IPS DF 4.7 (cell line): ENCODE data around the gene NT5DC3.

Experiments used
- DNase-seq: peaks from one replicate; pipeline ENCODE4 v3.0.0-alpha.2; 2013; ENCODE audit warnings: low spot score; ENCODE audit errors: extremely low read depth

Gene NT5DC3

DNA sequence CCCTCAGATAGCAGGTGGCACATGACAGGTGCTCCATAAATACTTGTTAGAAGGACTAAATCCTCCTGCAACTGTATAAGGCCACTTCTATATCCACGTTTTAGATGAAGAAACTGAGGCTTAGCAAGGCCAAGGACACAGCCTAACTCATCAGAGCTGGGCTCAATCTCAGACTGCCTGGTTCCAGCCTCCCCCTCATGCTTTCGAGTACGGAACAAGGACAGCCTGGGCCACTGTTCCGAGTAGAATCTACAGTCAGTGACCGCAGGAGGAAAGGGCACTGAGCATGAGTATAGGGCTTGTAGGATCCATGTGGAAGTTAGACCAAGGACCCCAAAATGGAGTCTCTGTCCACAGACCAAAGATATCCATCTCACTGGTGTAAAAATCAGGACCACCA lies 84.6 kb downstream of the NT5DC3 start:
- no peak for DNase-seq

DNA sequence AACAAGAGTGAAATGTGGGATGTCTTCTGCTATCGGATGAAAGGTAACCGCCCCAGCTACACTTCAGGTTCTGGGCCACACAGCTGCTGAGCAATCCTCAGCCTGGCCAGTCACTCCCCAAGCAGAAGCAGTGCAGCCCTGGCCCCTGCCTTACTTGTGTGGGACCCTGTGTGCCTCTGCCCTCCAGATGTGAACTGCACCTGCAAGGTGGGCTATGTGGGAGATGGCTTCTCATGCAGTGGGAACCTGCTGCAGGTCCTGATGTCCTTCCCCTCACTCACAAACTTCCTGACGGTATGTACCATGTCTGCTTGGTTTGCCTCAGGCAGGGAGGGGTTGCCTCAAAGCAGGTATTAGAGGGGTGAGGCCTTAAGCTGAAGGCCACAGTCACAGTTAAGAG lies 85.6 kb downstream of the NT5DC3 start:
- DNase-seq, result no peak

DNA sequence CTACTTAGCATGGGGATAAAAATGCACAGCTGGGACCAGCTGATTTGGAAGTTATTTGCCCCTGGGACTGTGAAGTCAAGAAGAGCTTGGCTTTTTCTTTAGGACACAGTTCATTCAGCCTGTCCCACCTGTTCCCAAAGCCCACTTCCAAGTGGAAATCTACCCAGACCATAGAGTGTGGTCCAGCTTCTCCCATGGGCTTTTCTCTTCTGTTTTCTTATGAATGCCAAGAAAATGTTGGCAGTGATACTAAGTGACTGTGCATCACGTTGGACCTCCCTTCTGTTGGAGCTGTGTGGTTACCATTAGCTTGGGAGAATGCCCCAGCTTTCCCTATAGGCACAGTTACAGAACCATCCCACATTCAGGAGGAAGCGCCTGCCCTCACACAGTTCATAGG lies 89.4 kb downstream of the NT5DC3 start:
- no peak for DNase-seq

DNA sequence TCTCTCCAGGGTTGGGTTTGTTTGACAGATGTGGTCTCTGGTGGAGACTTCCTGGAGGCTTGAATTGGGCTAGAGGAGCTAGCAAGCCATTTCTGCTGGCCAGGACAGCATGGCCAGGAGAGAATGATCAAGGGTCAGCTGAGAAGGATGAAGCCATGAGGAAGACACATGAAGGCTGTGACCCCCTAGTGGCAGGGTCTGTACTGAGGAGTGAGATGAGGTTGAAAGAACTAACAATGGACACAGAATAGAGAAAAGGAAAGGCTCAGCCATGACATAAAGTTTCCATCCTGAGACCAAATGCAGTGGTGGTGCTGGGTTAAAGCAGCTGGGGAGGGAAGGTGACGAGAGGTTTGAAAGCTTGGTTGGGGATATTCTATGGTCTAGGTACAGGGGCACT lies 89.9 kb downstream of the NT5DC3 start:
- DNase-seq, result no peak

DNA sequence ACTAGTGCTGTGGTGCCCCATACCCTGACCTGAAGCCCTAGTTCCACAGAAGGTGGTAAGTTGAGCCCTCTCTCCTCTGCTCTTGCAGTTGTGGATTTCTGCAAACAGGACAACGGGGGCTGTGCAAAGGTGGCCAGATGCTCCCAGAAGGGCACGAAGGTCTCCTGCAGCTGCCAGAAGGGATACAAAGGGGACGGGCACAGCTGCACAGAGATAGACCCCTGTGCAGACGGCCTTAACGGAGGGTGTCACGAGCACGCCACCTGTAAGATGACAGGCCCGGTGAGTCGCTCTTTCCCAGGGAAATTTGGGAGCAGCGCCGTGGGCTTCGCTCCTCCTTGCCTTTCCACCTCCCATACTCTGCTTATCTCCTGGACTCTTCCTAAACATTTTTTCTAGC lies 92.2 kb downstream of the NT5DC3 start:
- no peak for DNase-seq

DNA sequence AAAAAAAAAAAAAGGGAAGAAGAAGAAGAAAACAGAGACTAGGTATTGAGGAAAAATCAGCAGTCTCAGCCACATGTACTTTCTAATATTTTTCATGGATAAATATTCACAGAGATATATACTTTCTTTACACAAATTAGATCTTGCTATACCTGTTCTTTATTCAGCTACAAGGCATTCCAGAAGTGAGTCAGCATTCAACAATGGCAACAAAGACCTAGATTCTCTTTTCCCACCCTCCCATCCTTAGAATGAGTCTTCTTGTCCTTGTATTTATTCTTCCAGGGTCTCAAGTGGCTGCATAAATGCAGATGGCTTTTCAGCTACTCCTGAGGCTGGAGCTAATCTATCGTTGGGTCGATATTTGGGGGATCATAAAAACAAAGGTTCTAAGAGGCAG lies 93.0 kb downstream of the NT5DC3 start:
- no peak for DNase-seq

DNA sequence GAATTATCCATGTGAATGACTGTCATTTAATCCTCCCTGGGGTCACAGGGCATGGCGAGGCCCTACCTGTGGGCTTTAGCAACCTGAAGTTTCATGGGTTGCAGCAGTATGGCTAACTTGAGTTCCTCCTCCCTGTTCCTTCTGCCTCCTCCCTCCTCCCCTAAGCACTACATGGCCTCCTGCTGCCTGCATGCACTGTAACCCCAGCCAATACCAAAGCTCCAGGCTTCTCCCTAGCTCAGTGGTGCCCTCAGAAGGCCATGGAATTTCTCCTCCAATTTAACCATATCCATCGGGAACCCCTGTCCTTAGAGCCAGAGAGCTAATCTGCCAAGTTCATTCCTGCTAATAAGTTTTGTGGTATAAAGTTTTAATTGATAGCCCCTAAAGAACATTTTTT lies 95.1 kb downstream of the NT5DC3 start:
- DNase-seq, result no peak

DNA sequence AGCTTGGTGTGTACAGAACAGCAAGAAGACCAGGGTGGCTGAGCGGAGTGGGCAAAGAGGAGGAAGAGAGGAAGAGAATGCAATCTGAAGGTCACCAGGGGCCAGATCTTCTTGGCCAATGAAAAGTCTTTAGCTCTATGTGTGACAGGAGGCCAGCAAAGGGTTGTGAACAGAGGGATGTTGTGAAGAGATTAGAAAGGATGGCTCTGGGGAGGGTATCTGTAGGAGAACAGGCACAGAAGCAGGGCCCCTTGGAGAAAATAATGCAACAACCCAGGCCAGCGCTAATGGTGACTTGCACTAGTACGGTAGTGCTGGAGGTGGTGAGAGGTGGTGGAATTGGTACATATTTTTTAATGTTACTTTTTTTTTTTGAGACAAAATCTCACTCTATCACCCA lies 97.2 kb downstream of the NT5DC3 start:
- no peak for DNase-seq

DNA sequence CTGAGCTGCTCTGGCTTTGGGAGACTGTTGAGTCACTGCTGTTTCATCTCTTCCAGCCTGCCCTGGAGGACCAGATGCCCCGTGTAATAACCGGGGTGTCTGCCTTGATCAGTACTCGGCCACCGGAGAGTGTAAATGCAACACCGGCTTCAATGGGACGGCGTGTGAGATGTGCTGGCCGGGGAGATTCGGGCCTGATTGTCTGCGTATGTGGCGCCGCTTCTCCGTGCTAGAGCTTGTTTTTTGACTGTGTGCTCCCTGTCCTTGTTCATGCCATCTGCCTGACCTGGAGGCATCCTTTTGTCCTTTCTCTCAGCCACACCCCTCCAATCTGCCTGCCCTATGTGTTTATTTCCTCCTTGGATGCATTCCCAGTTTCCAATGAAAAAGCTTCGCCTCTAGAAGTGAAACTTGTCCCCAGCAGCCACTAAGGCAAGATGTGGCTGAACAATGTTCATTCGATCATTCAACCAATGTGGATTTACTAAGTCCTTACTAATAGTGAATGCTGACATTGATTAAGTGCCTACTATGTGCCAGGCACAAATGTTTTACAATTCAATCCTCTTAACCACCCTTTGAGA lies 98.6 kb downstream of the NT5DC3 start:
- no peak for DNase-seq

DNA sequence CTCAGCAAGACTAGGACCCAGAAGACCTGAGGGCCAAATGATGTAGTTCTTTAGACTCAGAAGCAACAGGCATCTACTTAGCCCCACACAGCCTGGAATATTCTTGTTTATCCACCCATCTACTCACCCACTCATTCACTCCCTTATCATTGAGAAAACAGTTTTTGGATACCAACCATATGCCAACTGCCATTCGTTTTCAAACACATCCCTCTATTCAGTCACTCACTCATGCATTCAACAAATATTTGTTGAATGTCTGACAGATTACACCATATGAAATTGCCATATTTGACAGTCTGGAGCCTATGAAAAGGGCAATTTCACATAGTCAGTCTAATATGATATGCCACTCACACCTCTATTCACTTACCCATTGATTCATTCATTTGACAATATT lies 103.2 kb downstream of the NT5DC3 start:
- no peak for DNase-seq

DNA sequence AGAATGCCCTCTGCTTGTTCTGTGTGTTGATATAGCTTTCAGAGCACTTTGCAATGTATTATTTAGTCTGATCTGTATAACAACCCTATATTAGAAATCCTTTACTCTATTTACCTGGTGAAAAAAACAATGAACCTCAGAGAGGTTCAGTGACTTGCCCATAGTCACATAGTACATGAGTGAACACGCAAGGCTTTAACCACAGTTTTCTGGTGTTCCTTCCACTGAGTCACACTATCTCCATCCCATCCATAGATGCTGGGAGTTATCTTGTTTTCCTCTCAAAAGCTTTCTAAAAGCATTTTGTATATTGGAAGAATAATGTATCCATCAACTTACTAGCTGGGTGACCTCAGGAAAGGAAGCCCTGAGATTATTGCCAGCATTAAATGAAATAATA lies 104.5 kb downstream of the NT5DC3 start:
- no peak for DNase-seq

DNA sequence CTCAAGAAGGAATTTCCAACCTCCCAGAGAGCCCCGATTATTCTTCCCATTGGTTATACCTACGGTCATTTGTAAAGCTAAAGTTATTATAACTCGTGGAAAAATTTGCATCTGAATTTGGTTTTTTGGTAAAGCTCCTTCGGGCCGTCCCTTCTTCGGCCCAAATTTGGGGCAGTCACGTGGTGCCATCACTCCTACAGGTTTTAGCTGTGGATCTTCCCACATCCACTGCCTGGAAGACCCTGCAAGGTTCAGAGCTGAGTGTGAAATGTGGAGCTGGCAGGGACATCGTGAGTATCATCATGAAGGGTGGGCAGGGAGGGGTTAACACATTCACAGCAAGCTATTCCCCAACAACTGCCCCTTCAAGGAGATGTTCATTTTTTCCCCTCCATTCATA lies 105.7 kb downstream of the NT5DC3 start:
- DNase-seq, result no peak

DNA sequence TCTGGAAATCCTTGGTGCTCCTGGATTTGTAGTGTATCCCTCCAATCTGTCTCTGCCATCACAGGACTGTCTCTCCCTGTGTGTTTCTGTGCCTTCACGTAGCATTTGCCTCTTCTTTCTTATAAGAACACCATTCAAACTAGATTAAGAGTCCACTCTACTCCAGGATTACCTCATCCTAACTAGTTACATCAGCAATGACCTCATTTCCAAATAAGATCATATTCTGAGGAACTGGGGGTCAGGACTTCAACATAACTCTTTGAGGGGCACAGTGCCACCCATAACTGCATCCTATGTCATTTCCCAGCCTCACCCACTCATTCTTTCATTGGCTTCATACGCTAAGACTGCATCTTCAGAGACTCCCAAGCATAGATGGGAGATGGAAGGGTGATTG lies 106.2 kb downstream of the NT5DC3 start:
- DNase-seq, result no peak

DNA sequence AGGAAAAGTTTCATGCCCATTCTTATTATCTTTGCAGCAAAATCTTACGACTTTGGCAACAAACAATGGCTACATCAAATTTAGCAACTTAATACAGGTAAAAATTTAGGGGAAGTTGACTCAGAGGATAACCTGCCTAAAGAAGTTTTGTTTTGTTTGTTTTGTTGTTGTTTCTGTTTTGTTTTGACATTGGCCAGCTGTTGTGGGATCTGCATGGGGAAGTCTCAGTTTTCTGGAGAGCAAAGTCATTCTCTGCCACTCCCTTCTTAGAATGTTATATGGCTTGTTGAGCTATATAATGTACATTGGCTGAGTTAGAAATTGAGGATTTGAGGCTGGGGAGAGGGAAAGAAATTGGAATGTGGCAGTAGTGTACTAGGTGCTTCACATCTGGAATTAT lies 109.5 kb downstream of the NT5DC3 start:
- no peak for DNase-seq

DNA sequence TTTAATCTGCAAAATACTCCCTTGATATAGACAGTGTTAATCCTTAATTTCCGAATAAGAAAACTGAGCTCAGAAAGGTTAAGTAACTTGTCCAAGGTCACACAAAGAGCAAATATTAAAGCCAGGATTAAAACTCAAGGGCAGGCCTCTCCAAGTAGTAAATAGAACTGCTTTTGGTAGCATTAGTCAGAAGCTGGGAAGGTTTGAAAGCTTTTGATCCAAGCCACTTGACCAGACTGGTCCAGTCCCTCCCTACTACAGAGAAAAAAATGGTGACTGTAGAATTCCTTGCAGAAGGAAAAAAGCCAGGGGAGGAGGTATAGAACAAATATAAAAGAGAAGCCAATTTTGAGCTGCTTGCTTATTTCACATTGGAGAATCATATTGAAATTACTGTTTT lies 111.5 kb downstream of the NT5DC3 start:
- DNase-seq, result no peak

DNA sequence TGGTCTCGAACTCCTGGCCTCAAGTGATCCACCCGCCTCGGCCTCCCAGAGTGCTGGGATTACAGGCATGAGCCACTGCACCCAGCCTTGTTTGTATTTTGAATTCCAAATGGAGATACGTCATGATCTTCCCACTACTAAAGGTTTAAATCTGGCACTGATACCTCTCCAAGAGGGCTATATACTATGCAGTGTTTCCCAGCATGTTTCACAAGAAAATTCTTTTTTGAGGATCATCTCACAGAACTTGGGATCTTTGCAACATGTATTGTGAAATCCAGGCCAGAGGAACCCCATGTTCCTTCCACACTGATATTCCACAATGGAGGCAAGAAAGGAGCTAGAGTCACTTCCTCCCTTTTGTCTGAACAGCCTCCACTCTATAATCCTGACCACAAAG lies 112.7 kb downstream of the NT5DC3 start:
- no peak for DNase-seq

DNA sequence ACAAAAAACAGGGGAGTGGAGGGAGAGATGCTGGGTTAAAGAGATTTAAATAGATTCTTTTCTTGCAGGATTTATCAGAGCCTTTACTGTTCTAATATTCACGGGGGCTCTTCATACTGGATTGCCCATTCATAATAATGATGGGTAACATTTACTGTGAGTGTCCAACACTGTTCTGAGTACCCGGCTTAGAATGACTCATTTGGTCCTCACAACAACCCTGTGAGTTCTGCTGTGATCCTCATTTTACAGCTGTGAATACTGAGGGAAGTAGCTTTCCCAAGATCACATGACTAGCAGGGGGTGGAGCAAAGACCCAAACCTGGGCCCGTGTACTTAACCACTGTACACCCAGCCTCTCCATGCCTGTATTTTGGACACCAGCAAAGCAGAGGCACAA lies 113.4 kb downstream of the NT5DC3 start:
- no peak for DNase-seq

DNA sequence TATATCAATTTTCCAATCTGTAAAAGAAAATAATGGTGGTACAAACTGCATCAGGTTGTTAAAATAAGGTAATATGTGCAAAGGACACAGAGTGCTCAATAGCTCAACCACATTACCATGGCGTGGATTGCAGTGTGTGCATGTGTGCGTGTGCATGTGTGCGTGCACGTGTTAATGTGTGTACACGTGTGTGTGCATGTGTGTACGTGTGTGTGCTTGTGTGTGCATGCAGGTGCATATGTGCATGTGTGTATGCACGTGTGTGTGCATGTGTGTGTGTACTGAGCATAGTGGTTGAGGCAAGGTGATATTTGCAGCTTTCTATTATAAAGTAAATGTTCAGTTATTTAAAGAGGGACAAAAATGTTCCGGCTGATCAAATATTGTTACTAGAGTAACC lies 115.6 kb downstream of the NT5DC3 start:
- no peak for DNase-seq
